Trophoblast cell (in vitro differentiated cells and primary cell): Measurements from ENCODE around the gene GPATCH3.
"Not testable (repeated sequence)": the region's sequence is repeated elsewhere in the genome, so short reads cannot be mapped to it uniquely, and the experiment has no call there.

Source experiments
- DNase-seq, 2 donors: peaks; one replicate each; pipeline ENCODE4 v3.0.0-alpha.2; 2016
- H2AFZ ChIP-seq: 2 replicates; pipeline ENCODE4 v1.6.1; 2013; ENCODE audit warnings: low read length, moderate library complexity, mild to moderate bottlenecking; ENCODE audit not compliant: insufficient read depth, poor library complexity
- H2AK5ac ChIP-seq: 2 replicates; pipeline ENCODE4 v1.6.1; 2013; ENCODE audit warnings: mild to moderate bottlenecking, low read length
- H2BK120ac ChIP-seq: 2 replicates; pipeline ENCODE4 v1.6.1; 2013; ENCODE audit warnings: low read length, mild to moderate bottlenecking, moderate library complexity; ENCODE audit not compliant: insufficient read depth, poor library complexity
- H2BK12ac ChIP-seq: 2 replicates; pipeline ENCODE4 v1.6.1; 2013; ENCODE audit warnings: mild to moderate bottlenecking, low read length, moderate library complexity
- H2BK5ac ChIP-seq: 2 replicates; pipeline ENCODE4 v1.6.1; 2013; ENCODE audit warnings: low read length, low read depth, moderate library complexity, mild to moderate bottlenecking; ENCODE audit not compliant: poor library complexity
- H3K14ac ChIP-seq: 2 replicates; pipeline ENCODE4 v1.6.1; 2013; ENCODE audit warnings: mild to moderate bottlenecking, low read length
- H3K18ac ChIP-seq: 2 replicates; pipeline ENCODE4 v1.6.1; 2013; ENCODE audit warnings: mild to moderate bottlenecking, low read length
- H3K23ac ChIP-seq: 2 replicates; pipeline ENCODE4 v1.6.1; 2013; ENCODE audit warnings: low read length
- H3K27ac ChIP-seq: 2 replicates; pipeline ENCODE4 v1.5.1; 2013; ENCODE audit warnings: low read depth, mild to moderate bottlenecking, inconsistent platforms, low read length, moderate library complexity
- H3K27me3 ChIP-seq: 2 replicates; pipeline ENCODE4 v1.6.1; 2013; ENCODE audit warnings: inconsistent platforms, mild to moderate bottlenecking, low read length, moderate library complexity; ENCODE audit not compliant: insufficient read depth
- H3K36me3 ChIP-seq, 2 experiments: 1 replicate in 1 of 2; 2 replicates in 1 of 2; pipeline ENCODE4 v1.6.1; 2013; ENCODE audit warnings: low read length in 2 of 2, mild to moderate bottlenecking in 2 of 2, moderate library complexity in 1 of 2; ENCODE audit not compliant: insufficient read depth in 2 of 2, control insufficient read depth in 1 of 2
- H3K4ac ChIP-seq: 2 replicates; pipeline ENCODE4 v1.6.1; 2013; ENCODE audit warnings: low read depth, mild to moderate bottlenecking, low read length, moderate library complexity
- H3K4me1 ChIP-seq, 2 experiments: 1 replicate in 1 of 2; 2 replicates in 1 of 2; pipeline ENCODE4 v1.6.1; 2013; ENCODE audit warnings: low read length in 2 of 2, mild to moderate bottlenecking in 2 of 2, moderate library complexity in 1 of 2; ENCODE audit not compliant: insufficient read depth in 2 of 2, control insufficient read depth in 1 of 2
- H3K4me2 ChIP-seq: 2 replicates; pipeline ENCODE4 v1.6.1; 2013; ENCODE audit warnings: inconsistent platforms, mild to moderate bottlenecking, low read length, moderate library complexity
- H3K4me3 ChIP-seq: 2 replicates; pipeline ENCODE4 v1.5.1; 2013; ENCODE audit warnings: mild to moderate bottlenecking, low read depth, low read length, inconsistent platforms
- H3K79me1 ChIP-seq: one replicate; pipeline ENCODE4 v1.6.1; 2013; ENCODE audit warnings: low read length
- H3K79me2 ChIP-seq: 2 replicates; pipeline ENCODE4 v1.6.1; 2013; ENCODE audit warnings: low read length, mild to moderate bottlenecking; ENCODE audit not compliant: control insufficient read depth, insufficient read depth, poor library complexity
- H3K9ac ChIP-seq: 2 replicates; pipeline ENCODE4 v1.6.1; 2013; ENCODE audit warnings: mild to moderate bottlenecking, low read length
- H3K9me3 ChIP-seq: 2 replicates; pipeline ENCODE4 v1.6.1; 2013; ENCODE audit warnings: low read depth, mild to moderate bottlenecking, control low read depth, inconsistent platforms, low read length; ENCODE audit not compliant: insufficient read depth
- H4K12ac ChIP-seq: 2 replicates; pipeline ENCODE4 v1.6.1; 2013; ENCODE audit warnings: low read depth, mild to moderate bottlenecking, low read length, moderate library complexity
- H4K8ac ChIP-seq: 2 replicates; pipeline ENCODE4 v1.6.1; 2013; ENCODE audit warnings: low read depth, mild to moderate bottlenecking, low read length, moderate library complexity
- H4K91ac ChIP-seq: one replicate; pipeline ENCODE4 v1.6.1; 2013; ENCODE audit warnings: low read depth, mild to moderate bottlenecking, low read length, moderate library complexity
- WGBS: extraction: QIAGEN DNeasy Blood & Tissue Kit; methylation state at CpG from one replicate; pipeline ENCODE4 v1.1.7; 2013; ENCODE audit warnings: missing lambda C conversion rate; ENCODE audit not compliant: insufficient read length, insufficient coverage; ENCODE audit errors: extremely low coverage; 5-methylcytosine and 5-hydroxymethylcytosine counted together

Gene GPATCH3

DNA sequence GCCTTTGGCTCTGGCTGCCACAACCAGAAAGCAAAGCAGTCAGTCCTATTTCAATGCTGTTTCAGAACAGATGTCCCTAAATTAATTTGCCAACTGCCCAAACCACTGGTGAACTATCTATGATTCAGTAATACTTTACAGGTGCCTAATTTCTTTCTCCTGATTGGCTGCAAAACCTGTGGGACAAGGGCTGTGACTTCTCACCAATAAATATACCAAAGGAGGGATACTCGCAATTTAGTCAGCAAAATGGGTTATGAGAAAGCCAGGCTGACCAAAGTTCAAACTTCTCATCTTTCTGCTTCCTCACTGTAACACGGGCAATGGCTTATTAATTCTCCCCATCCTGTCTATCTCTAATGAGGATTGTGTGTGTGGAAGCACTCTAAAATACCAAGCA, 22.9 kb downstream of the GPATCH3 start:
- Histone ChIP-seq H3K4ac (no peak overlapping the region), H3K4me3 (no peak overlapping the region), H3K9me3 (no peaks in the 10 kb centered on the region), H3K79me2 (no peaks in the 10 kb centered on the region), H3K27ac (no peak overlapping the region), H3K4me2 (no peak overlapping the region), H2BK5ac (no peak overlapping the region), H4K8ac (no peak overlapping the region), H3K4me1 (peaks cover 2 to 9% of the 10 kb centered on the region in 2 experiments), H2AK5ac (no peak overlapping the region), H3K9ac (no peak overlapping the region), H3K27me3 (no peaks in the 10 kb centered on the region), H3K23ac (no peak overlapping the region), H3K18ac (no peak overlapping the region), H3K36me3 (peaks cover 22 to 42% of the 10 kb centered on the region in 2 experiments), H3K14ac (no peak overlapping the region), H3K79me1 (peaks cover 4% of the 10 kb centered on the region), H4K12ac (no peak overlapping the region), H2AFZ (no peak overlapping the region), H2BK12ac (no peak overlapping the region), H4K91ac (no peak overlapping the region), H2BK120ac (no peak overlapping the region)
- DNase-seq: no peak
- WGBS: no CpG with 5 or more reads among the region's 2 CpGs

DNA sequence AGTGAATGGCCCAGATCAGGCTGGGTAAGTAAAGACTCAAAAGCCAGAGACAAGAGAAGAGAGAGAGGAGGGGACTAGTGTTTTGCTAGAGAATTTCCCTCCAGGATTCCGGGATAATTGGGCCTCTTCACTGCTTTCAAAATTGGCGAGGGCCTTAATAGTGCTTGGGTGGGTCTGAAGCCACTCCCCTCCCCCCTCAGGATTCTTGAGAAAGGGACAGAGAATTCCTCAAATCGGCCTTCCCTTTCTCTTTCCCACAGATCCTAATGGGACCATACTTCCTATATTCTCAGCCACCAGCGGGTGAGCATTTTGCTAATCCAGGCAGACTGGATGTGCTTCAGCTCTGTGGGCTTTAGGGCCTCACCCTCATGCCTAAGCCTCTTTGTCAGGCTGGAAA, 25.4 kb downstream of the GPATCH3 start:
- Histone ChIP-seq H2BK120ac (peak overlapping the region; percentile 18), H2AFZ (no peak overlapping the region), H3K4me1 (peaks cover 2 to 12% of the 10 kb centered on the region in 2 experiments), H3K9ac (no peak overlapping the region), H3K23ac (no peak overlapping the region), H3K27me3 (no peaks in the 10 kb centered on the region), H3K79me1 (peaks cover 4% of the 10 kb centered on the region), H3K9me3 (no peaks in the 10 kb centered on the region), H3K27ac (peak overlapping the region; percentile 41), H3K36me3 (peaks cover 12 to 24% of the 10 kb centered on the region in 2 experiments), H2BK12ac (no peak overlapping the region), H3K14ac (no peak overlapping the region), H4K91ac (peak overlapping the region; percentile 21), H2AK5ac (peak overlapping the region; percentile 4), H3K79me2 (no peaks in the 10 kb centered on the region), H3K4me2 (no peak overlapping the region), H4K12ac (no peak overlapping the region), H4K8ac (peak overlapping the region; percentile 18), H3K4ac (peak overlapping the region; percentile 15), H3K18ac (no peak overlapping the region), H2BK5ac (peak overlapping the region; percentile 10), H3K4me3 (no peak overlapping the region)
- no peak for DNase-seq
- WGBS: no CpG with 5 or more reads among the region's 4 CpGs

GRCh38 chr1:26873097-26873496, 27.2 kb downstream of the GPATCH3 start:
- H3K79me2 ChIP-seq, H2AFZ ChIP-seq, H3K18ac ChIP-seq, H4K91ac ChIP-seq, H3K4me2 ChIP-seq, H3K4ac ChIP-seq, H3K27me3 ChIP-seq, DNase-seq, H4K12ac ChIP-seq, H3K9me3 ChIP-seq, H3K79me1 ChIP-seq, H3K9ac ChIP-seq, H3K27ac ChIP-seq, H2BK5ac ChIP-seq, H2AK5ac ChIP-seq, H3K23ac ChIP-seq, H3K14ac ChIP-seq, H3K4me3 ChIP-seq, H4K8ac ChIP-seq: not testable (repeated sequence)
- Histone ChIP-seq H2BK12ac (peak overlapping the region; percentile 70), H3K36me3 (peaks cover 5 to 10% of the 10 kb centered on the region in 2 experiments), H2BK120ac (peak overlapping the region; percentile 46), H3K4me1 (peaks cover 5 to 15% of the 10 kb centered on the region in 2 experiments)
- no CpG with 5 or more reads among the region's 2 CpGs for WGBS

GRCh38 chr1:26864610-26865480, 35.4 kb downstream of the GPATCH3 start:
- peak overlapping the region; percentile 77 for H2BK120ac ChIP-seq
- peak overlapping the region; percentile 69 for H4K91ac ChIP-seq
- peak overlapping the region; percentile 57 for H2AFZ ChIP-seq
- H3K36me3 ChIP-seq: no peaks in the 10 kb centered on the region
- peak overlapping the region; percentile 27 for H2AK5ac ChIP-seq
- peak overlapping the region; percentile 84 for H2BK5ac ChIP-seq
- peak; percentile 99 for DNase-seq
- H4K12ac ChIP-seq: peak overlapping the region; percentile 66
- H3K4me3 ChIP-seq: peak overlapping the region; percentile 63
- H3K9me3 ChIP-seq: peaks cover 2% of the 10 kb centered on the region
- peaks cover 24 to 34% of the 10 kb centered on the region in 2 experiments for H3K4me1 ChIP-seq
- peak overlapping the region; percentile 80 for H4K8ac ChIP-seq
- no peaks in the 10 kb centered on the region for H3K27me3 ChIP-seq
- peak overlapping the region; percentile 81 for H3K9ac ChIP-seq
- peak overlapping the region; percentile 44 for H3K4ac ChIP-seq
- H3K79me1 ChIP-seq: peaks cover 30% of the 10 kb centered on the region
- no CpG with 5 or more reads among the region's 75 CpGs for WGBS
- no peak overlapping the region for H3K23ac ChIP-seq
- H2BK12ac ChIP-seq: peak overlapping the region; percentile 37
- H3K14ac ChIP-seq: peak overlapping the region; percentile 84
- H3K18ac ChIP-seq: peak overlapping the region; percentile 81
- H3K4me2 ChIP-seq: peak overlapping the region; percentile 72
- peaks cover 6% of the 10 kb centered on the region for H3K79me2 ChIP-seq
- peak overlapping the region; percentile 93 for H3K27ac ChIP-seq
